Astrocyte of the cerebellum (primary cell): ENCODE measurements around the gene LHFPL4.

ENCODE experiments used
- DNase-seq: peaks from one replicate; pipeline ENCODE4 v3.0.0-alpha.2; 2011; ENCODE audit warnings: low read depth
- H3K4me3 ChIP-seq: 2 replicates; pipeline ENCODE4 v1.5.1; 2011; ENCODE audit warnings: mild to moderate bottlenecking, low read depth, low read length, moderate library complexity
- in situ Hi-C: cut with HindIII; loops from 2 replicates; pipeline ENCODE4 v1.10.0; 2017; ENCODE audit warnings: low sequenced_read_pairs
- TF ChIP-seq, protein P1 (sequence below): IDR thresholded peaks from 2 replicates; pipeline ENCODE4 v1.5.1; 2012; ENCODE audit warnings: low read length, low read depth, moderate library complexity, mild to moderate bottlenecking; ENCODE audit errors: missing control alignments

LHFPL4 gene

DNA sequence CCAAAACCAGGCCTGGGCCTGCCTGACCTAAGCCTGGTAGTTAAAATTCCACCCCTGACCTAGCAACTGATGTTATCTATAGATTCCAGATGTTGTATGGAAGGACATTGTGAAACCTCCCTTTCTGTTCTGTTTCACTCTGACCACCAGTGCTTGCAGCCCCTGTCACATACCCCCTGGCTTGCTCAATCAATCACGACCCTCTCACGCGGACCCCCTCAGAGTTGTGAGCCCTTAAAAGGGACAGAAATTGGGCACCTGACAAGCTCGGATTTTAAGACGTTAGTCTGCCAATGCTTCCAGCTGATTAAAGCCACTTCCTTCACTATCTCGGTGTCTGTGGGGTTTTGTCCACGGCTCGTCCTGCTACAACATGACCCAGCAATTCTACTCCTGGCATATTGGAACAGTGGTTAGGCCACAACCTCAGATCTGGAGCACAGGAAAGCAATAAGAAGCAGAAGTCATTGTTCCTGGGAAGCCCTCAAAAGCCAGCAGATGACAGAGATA lies 36.7 kb upstream of the LHFPL4 start:
- TF ChIP-seq, protein P1, sequence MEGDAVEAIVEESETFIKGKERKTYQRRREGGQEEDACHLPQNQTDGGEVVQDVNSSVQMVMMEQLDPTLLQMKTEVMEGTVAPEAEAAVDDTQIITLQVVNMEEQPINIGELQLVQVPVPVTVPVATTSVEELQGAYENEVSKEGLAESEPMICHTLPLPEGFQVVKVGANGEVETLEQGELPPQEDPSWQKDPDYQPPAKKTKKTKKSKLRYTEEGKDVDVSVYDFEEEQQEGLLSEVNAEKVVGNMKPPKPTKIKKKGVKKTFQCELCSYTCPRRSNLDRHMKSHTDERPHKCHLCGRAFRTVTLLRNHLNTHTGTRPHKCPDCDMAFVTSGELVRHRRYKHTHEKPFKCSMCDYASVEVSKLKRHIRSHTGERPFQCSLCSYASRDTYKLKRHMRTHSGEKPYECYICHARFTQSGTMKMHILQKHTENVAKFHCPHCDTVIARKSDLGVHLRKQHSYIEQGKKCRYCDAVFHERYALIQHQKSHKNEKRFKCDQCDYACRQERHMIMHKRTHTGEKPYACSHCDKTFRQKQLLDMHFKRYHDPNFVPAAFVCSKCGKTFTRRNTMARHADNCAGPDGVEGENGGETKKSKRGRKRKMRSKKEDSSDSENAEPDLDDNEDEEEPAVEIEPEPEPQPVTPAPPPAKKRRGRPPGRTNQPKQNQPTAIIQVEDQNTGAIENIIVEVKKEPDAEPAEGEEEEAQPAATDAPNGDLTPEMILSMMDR = no peak
- no peak for DNase-seq
- in situ Hi-C loops = no loop called here
- H3K4me3 ChIP-seq = no peak overlapping the region

GRCh38 chr3:9583792-9584191 lies 30.2 kb upstream of the LHFPL4 start:
- H3K4me3 ChIP-seq = no peak overlapping the region
- DNase-seq = no peak
- TF ChIP-seq, protein P1 = no peak
- in situ Hi-C loops = loop anchor here (10.0 kb wide), 1 partner anchor 59 kb away; no protein-coding TSS in a partner anchor

DNA sequence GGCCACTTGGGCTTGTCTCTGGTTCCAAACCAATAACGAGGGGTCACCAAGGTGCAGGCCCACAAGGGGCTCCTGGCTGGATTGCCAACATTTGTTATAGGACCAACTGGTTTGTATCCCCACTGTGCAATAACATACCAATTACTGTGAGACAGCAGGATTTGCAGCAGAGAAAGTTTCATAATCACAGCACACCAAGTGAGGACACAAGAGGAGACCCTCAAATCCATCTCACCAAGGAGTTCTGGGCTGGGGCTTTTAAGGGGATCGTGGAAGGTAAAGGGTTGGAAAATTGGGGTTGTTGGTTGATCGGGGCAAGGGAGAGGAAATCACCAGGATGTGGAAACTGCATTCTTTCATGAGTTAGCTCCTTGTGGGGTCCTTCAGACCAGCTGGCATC lies 29.7 kb upstream of the LHFPL4 start:
- TF ChIP-seq, protein P1 = no peak
- in situ Hi-C loops = loop anchor here (10.0 kb wide), 1 partner anchor 59 kb away; no protein-coding TSS in a partner anchor
- H3K4me3 ChIP-seq = no peak overlapping the region
- no peak for DNase-seq

GRCh38 chr3:9582332-9582731 lies 28.7 kb upstream of the LHFPL4 start:
- no peak for DNase-seq
- TF ChIP-seq, protein P1 = no peak
- no peak overlapping the region for H3K4me3 ChIP-seq
- in situ Hi-C loops = loop anchor here (10.0 kb wide), 1 partner anchor 58 kb away; no protein-coding TSS in a partner anchor

DNA sequence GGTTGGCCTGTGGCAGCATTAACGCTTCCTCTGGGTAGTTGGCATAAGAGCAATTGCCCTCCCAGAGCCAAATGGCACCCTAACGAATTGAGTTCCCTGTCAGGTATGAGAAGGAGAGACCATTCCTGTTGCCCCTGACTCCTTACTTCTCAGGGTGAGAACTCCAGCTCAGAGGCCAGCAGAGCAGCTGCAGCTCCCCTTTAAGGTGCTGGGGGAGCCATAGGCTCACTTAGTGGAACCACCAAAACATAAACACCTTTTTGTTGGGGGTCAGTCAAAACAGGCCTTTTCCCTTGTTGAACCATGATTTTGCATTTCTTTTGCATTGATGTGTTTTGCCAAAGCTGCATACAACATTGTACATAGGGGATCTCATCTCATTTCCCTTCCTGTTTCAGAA lies 28.1 kb upstream of the LHFPL4 start:
- DNase-seq = no peak
- TF ChIP-seq, protein P1 = no peak

DNA sequence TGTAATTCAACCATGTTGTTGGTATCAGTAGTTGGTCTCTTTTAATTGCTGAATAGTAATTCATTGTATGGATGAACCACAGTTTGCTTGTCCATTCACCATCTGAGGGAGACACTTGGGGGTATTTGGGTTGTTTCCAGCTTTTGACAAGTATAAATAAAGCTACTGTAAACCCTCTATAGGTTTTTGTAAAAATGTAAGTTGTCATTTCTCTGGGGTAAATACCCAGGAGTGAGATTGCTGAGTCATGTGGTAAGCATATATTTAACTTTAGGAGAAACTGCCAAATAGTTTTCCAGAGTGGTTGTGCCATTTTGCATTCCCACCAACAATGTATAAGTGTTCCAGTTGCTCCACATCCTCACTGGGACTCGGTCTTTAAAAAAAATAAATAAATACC lies 15.4 kb upstream of the LHFPL4 start:
- TF ChIP-seq, protein P1 = no peak
- H3K4me3 ChIP-seq = no peak overlapping the region
- in situ Hi-C loops = no loop called here
- DNase-seq = no peak

More for the DNA sequence above, 28.1 kb upstream of the LHFPL4 start:
- H3K4me3 ChIP-seq = no peak overlapping the region
- in situ Hi-C loops = loop anchor here (10.0 kb wide), 1 partner anchor 57 kb away; no protein-coding TSS in a partner anchor
